Measurements from ENCODE around the gene HYCC2. TPM values are rescaled to one million over a fixed set of nuclear protein-coding genes. Genes with fewer than 3 reads are reported as not detected.

Gene HYCC2
- total RNA-seq, 1 experiment from 2014 or later: 13.3 TPM

DNA sequence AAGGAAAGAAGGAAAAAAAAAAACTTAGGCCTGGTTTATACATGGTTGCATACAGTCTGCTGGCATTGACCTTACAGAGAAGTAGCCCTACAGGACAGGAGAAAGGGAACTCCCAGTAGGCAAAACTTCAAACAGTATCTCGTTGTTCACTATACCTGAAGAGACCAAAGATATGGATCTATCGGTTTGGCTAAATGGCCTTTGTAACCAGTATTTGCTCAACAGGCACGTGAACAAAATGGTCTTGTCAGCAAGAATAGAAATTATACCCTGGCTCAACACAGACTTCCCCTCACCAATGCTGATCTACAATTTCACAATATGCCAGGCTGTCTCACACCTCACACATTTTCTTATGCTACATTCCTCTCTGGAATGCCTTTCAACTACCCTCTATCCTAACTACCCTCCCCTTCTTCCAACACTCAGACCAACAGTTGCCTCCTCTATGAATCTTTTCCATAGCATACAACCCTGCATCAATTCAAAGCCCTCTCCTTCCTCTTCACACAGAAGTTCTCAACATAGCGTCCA, 13.7 kb downstream of the HYCC2 start:
- WGBS (ENCODE audit: extremely low coverage, insufficient read length, low lambda C conversion rate): no CpG with 5 or more reads among the region's 4 CpGs
- no peaks in the 10 kb centered on the region for H3K79me2 ChIP-seq (ENCODE audit: insufficient read depth, low read length)
- DNase-seq: no peak
- H3T11ph ChIP-seq (ENCODE audit: low read length): no peak overlapping the region
- no peaks in the 10 kb centered on the region for H4K20me1 ChIP-seq (ENCODE audit: control insufficient read depth, insufficient read depth, insufficient read length)
- no peak overlapping the region for H4K91ac ChIP-seq (ENCODE audit: insufficient read length, low read depth, low read length)
- H3K56ac ChIP-seq (ENCODE audit: insufficient read length, low read depth, low read length): no peak overlapping the region
- no peak overlapping the region for H3K4me2 ChIP-seq (ENCODE audit: insufficient read depth, insufficient read length, low read length)
- H3K23me2 ChIP-seq (ENCODE audit: insufficient read length, low read depth, low read length, poor library complexity, severe bottlenecking): no peaks in the 10 kb centered on the region
- H3K18ac ChIP-seq (ENCODE audit: insufficient read length, low read depth, low read length): no peak overlapping the region
- H3K23ac ChIP-seq (ENCODE audit: insufficient read length, low read depth, low read length): no peak overlapping the region
- H2AK5ac ChIP-seq (ENCODE audit: insufficient read length, low read length): no peak overlapping the region
- Mint-ChIP-seq H3K27ac (peak overlapping the region in 1 of 3 experiments; percentile 20; a peak in 1 of 7 replicates), H3K4me1 (no peaks in the 10 kb centered on the region), H3K27me3 (ENCODE audit: low read depth) (no peaks in the 10 kb centered on the region), H3K4me3 (no peak overlapping the region), H3K9me3 (no peaks in the 10 kb centered on the region), H3K36me3 (ENCODE audit: insufficient read depth in 1 of 3, low read depth in 3 of 3) (no peaks in the 10 kb centered on the region; a peak in 1 of 7 replicates)
- no peak overlapping the region for H4K8ac ChIP-seq (replicated peaks; ENCODE audit: insufficient read length, low read depth, low read length)
- H2BK20ac ChIP-seq (ENCODE audit: low read depth, low read length, poor library complexity, severe bottlenecking): no peak overlapping the region
- H3K27ac ChIP-seq (ENCODE audit: insufficient read length, low read depth, low read length): no peak overlapping the region
- H3K9ac ChIP-seq (ENCODE audit: extremely low read depth, insufficient read length, low read length): no peak overlapping the region
- no peaks in the 10 kb centered on the region for H3K79me1 ChIP-seq (ENCODE audit: insufficient read depth, low read depth, low read length, poor library complexity, severe bottlenecking)
- H2AFZ ChIP-seq (ENCODE audit: low read length): no peak overlapping the region
- H3K14ac ChIP-seq (ENCODE audit: insufficient read depth, low read length): no peak overlapping the region
- H3K4me1 ChIP-seq (ENCODE audit: insufficient read depth, low read length): no peaks in the 10 kb centered on the region
- H4K5ac ChIP-seq (ENCODE audit: insufficient read length, low read depth, low read length): no peak overlapping the region
- H2BK5ac ChIP-seq (ENCODE audit: insufficient read length, low read length): no peak overlapping the region
- H3K9me3 ChIP-seq (ENCODE audit: control insufficient read depth, low read depth, low read length): no peaks in the 10 kb centered on the region
- no peak overlapping the region for H2BK120ac ChIP-seq (ENCODE audit: low read depth, low read length, poor library complexity, severe bottlenecking)
- no peak overlapping the region for H3K4ac ChIP-seq (ENCODE audit: low read depth, low read length)
- no peak overlapping the region for H2BK12ac ChIP-seq (ENCODE audit: insufficient read length, low read depth, low read length)
- TF ChIP-seq, protein P1, sequence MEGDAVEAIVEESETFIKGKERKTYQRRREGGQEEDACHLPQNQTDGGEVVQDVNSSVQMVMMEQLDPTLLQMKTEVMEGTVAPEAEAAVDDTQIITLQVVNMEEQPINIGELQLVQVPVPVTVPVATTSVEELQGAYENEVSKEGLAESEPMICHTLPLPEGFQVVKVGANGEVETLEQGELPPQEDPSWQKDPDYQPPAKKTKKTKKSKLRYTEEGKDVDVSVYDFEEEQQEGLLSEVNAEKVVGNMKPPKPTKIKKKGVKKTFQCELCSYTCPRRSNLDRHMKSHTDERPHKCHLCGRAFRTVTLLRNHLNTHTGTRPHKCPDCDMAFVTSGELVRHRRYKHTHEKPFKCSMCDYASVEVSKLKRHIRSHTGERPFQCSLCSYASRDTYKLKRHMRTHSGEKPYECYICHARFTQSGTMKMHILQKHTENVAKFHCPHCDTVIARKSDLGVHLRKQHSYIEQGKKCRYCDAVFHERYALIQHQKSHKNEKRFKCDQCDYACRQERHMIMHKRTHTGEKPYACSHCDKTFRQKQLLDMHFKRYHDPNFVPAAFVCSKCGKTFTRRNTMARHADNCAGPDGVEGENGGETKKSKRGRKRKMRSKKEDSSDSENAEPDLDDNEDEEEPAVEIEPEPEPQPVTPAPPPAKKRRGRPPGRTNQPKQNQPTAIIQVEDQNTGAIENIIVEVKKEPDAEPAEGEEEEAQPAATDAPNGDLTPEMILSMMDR (conservative IDR thresholded peaks at IDR 0.05): no peak
- no peaks in the 10 kb centered on the region for H3K27me3 ChIP-seq (ENCODE audit: insufficient read depth, low read length)
- no peak overlapping the region for H2BK15ac ChIP-seq (ENCODE audit: low read depth, low read length)
